Ovary (tissue), 9 donors: ENCODE data around the gene FNIP2. TPM values are rescaled to one million over a fixed set of nuclear protein-coding genes. Genes with fewer than 3 reads are reported as not detected.

Experiments used
- DNase-seq, 5 donors: peaks; one replicate each; pipeline ENCODE4 v3.0.0-alpha.2; 2019 to 2020
- H3K27ac ChIP-seq, 2 donors: fragments of 200-600 bp; one replicate each; pipeline versions ENCODE4 v1.5.1 to v1.8.0; 2019 to 2022
- H3K27me3 ChIP-seq: fragments of 200-600 bp; one replicate; pipeline ENCODE4 v1.8.0; 2022
- H3K36me3 ChIP-seq: fragments of 200-600 bp; sonication (generic); one replicate; pipeline ENCODE4 v1.5.1; 2019
- H3K4me1 ChIP-seq: one replicate; pipeline ENCODE4 v1.8.1; 2013; ENCODE audit warnings: mild to moderate bottlenecking, moderate library complexity; ENCODE audit not compliant: insufficient read depth
- H3K4me3 ChIP-seq: fragments of 200-600 bp; sonication (generic); one replicate; pipeline ENCODE4 v1.5.1; 2017
- H3K9me3 ChIP-seq, 2 donors: fragments of 200-600 bp in 1 of 2; sonication (generic) in 1 of 2; one replicate each; pipeline versions ENCODE4 v1.5.1 to v1.8.1; 2013 to 2019; ENCODE audit warnings: mild to moderate bottlenecking in 1 of 2, moderate library complexity in 1 of 2
- CTCF ChIP-seq, 3 donors: fragments of 450-650 bp in 2 of 3; fragments of 200-600 bp in 1 of 3; IDR thresholded peaks; one replicate each; pipeline versions ENCODE4 v1.5.1 to v1.8.0; 2016 to 2022; ENCODE audit warnings: antibody characterized with exemption in 3 of 3, mild to moderate bottlenecking in 1 of 3
- EP300 ChIP-seq: sonication (generic); formaldehyde crosslinking; IDR thresholded peaks from one replicate; pipeline ENCODE4 v1.6.1; 2017; ENCODE audit warnings: antibody characterized with exemption
- POLR2A ChIP-seq: fragments of 450-650 bp; IDR thresholded peaks from one replicate; pipeline ENCODE4 v1.6.1; 2017; ENCODE audit warnings: antibody characterized with exemption, mild to moderate bottlenecking, moderate library complexity
- WGBS, 3 donors: extraction: QIAGEN DNeasy Blood & Tissue Kit in 1 of 3; methylation state at CpG; one replicate each; pipeline versions ENCODE4 v1.1.5 to v1.1.7; 2013 to 2017; 5-methylcytosine and 5-hydroxymethylcytosine counted together
- intact Hi-C, 4 donors: fragments of 100-400 bp; cut with DNase I; formaldehyde crosslinking; loops; one replicate each; pipeline versions ENCODE4 v1.11.0 to v1.15.1; 2022 to 2023
- polyA plus RNA-seq, 2 donors: library from polyadenylated mRNA; stranded (reverse); fragments of 200-250 nt in 1 of 2; fragments of 350-450 nt in 1 of 2; fragmentation: Illumina TruSeq in 1 of 2; extraction: RNeasy Lipid Tissue Mini Kit (QIAGEN cat#74804) in 1 of 2; gene quantifications; one replicate each; pipeline ENCODE4 v1.2.3, GENCODE V29; 2013 to 2014
- total RNA-seq, 7 donors: library from RNA; depleted of rRNA in 2 of 7; stranded (reverse); fragments of >200 nt in 2 of 7; fragmentation: NEBNext Ultra II Directional in 3 of 7; extraction: Animal tissue kit (Norgen Biotek cat#: 25700) in 3 of 7; gene quantifications; one replicate each; pipeline versions ENCODE4 v1.1.0 to v1.2.4, GENCODE V29; 2016 to 2023
- donor health status: DM: no; HTN: no; CAD: no; lungs with moderate emphysema.
- donor health status: DM: no; HTN: no; CAD: no.
- donor health status: Bipolar disorder and iron deficiency.
- donor health status: DM: yes; HTN: yes; CAD: no.
- donor health status: DM: no; HTN: no; CAD: no.
- donor health status: DM: yes; HTN: yes; CAD: no.

Gene FNIP2
- total and polyA plus RNA-seq, 9 donors: 6.1 to 34.1 (median 20.4) TPM

DNA sequence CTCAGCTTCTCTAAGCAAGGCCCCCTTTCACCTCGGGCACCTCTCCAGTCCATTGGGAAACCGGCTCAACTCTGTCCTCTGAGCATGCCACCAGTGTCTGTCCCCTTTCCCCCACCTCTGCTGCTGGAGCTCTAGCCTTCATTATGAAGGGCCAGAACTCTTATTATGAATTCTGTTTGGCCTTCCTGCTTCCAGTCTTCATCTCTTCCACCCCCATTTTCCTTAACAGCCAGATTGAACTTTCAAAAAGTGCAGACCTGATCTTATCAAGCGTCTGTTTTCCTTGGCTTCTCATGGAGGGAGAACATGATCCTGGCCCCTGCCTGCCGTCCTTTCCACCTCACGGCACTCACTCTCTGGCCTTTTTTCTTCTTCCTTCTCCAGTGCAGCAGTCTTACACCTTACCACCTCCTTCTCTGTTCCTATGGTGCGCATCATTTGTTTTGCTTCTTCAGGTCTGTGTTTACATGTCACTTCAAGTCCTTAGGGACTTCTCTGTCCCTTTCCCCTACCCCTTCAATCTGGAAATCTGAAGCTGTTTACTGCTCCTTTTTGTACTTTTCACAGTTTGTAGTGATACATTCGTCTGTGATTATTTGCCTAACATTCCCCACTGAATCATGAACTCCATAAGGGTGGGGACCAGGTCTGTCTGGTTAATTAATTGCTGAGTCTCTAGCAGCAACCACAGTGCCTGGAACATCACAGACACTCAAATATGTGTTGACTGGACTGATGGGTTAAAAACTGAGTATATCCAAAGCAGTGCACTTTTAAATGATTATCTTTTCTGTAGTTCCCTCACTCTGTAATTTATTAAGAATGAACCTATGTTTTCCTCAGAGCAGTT, 55.8 kb downstream of the FNIP2 start:
- no peaks in the 10 kb centered on the region for H3K27me3 ChIP-seq
- 66 to 78% (median 72%) methylated on average over 7 of the region's 7 CpGs for WGBS, 3 donors
- H3K36me3 ChIP-seq: no peaks in the 10 kb centered on the region
- intact Hi-C loops: no loop called here
- TF ChIP-seq EP300: no peak
- TF ChIP-seq POLR2A: no peak
- no peak for TF ChIP-seq CTCF (IDR thresholded peaks at IDR 0.05)
- H3K4me3 ChIP-seq: no peak overlapping the region
- no peak overlapping the region for H3K27ac ChIP-seq
- no peaks in the 10 kb centered on the region for H3K9me3 ChIP-seq
- H3K4me1 ChIP-seq: peaks cover 2% of the 10 kb centered on the region
- no peak for DNase-seq

GRCh38 chr4:158825433-158826036, 56.7 kb downstream of the FNIP2 start:
- no peak overlapping the region for H3K27ac ChIP-seq
- WGBS, 3 donors: 80 to 84% (median 84%) methylated on average over 4 of the region's 4 CpGs
- no peak for DNase-seq
- H3K4me3 ChIP-seq: no peak overlapping the region
- H3K4me1 ChIP-seq: peaks cover 2% of the 10 kb centered on the region
- no peaks in the 10 kb centered on the region for H3K27me3 ChIP-seq
- no peaks in the 10 kb centered on the region for H3K9me3 ChIP-seq
- intact Hi-C loops: no loop called here
- no peak for TF ChIP-seq CTCF (IDR thresholded peaks at IDR 0.05)
- no peaks in the 10 kb centered on the region for H3K36me3 ChIP-seq

GRCh38 chr4:158826057-158826456, 57.2 kb downstream of the FNIP2 start:
- intact Hi-C loops: no loop called here
- Histone ChIP-seq H3K27ac (no peak overlapping the region), H3K4me3 (no peak overlapping the region), H3K27me3 (no peaks in the 10 kb centered on the region), H3K36me3 (no peaks in the 10 kb centered on the region), H3K4me1 (peaks cover 2% of the 10 kb centered on the region), H3K9me3 (no peaks in the 10 kb centered on the region)
- DNase-seq: no peak
- no peak for TF ChIP-seq POLR2A
- TF ChIP-seq CTCF (IDR thresholded peaks at IDR 0.05): no peak

GRCh38 chr4:158826882-158827281, 58.1 kb downstream of the FNIP2 start:
- no peak for TF ChIP-seq EP300
- no peak for TF ChIP-seq POLR2A
- no peak for TF ChIP-seq CTCF (IDR thresholded peaks at IDR 0.05)
- Histone ChIP-seq H3K4me3 (no peak overlapping the region), H3K4me1 (peaks cover 2% of the 10 kb centered on the region), H3K9me3 (no peaks in the 10 kb centered on the region), H3K27ac (no peak overlapping the region), H3K36me3 (no peaks in the 10 kb centered on the region), H3K27me3 (no peaks in the 10 kb centered on the region)
- intact Hi-C loops: no loop called here
- DNase-seq: no peak
- 81 to 95% (median 87%) methylated on average over 1 of the region's 1 CpG for WGBS, 3 donors
